Tongue (tissue), 2 donors: ENCODE results near the gene RBMS3. TPM values are rescaled to one million over a fixed set of nuclear protein-coding genes. Genes with fewer than 3 reads are reported as not detected.
"Not testable (repeated sequence)": the region's sequence is repeated elsewhere in the genome, so short reads cannot be mapped to it uniquely, and the experiment has no call there.

ENCODE experiments used
- DNase-seq: peaks from one replicate; pipeline ENCODE4 v3.0.0-alpha.2; 2015
- total RNA-seq: library from RNA; depleted of rRNA; stranded (reverse); fragments of >200 nt; gene quantifications from one replicate; pipeline ENCODE4 v1.2.3, GENCODE V29; 2014

Gene RBMS3
- total RNA-seq, result 81.1 TPM

GRCh38 chr3:29280404-29281093 lies at the start of gene RBMS3:
RBMS3 (plus strand) TSS chr3:29281071.
- DNase-seq, result peak; percentile 98

GRCh38 chr3:29233126-29233525 lies 47.7 kb upstream of the RBMS3 start:
- not testable (repeated sequence) for DNase-seq

- DNase-seq, result peak; percentile 16
Measured at GRCh38 chr3:29236146-29236840, 44.6 kb upstream of the RBMS3 start.

- DNase-seq, result no peak
Measured at GRCh38 chr3:29239376-29239775, 41.5 kb upstream of the RBMS3 start.

GRCh38 chr3:29240248-29240647 lies 40.6 kb upstream of the RBMS3 start:
- DNase-seq, result no peak

- DNase-seq, result no peak
Measured at GRCh38 chr3:29240887-29241286, 40.0 kb upstream of the RBMS3 start.

GRCh38 chr3:29241855-29242254 lies 39.0 kb upstream of the RBMS3 start:
- DNase-seq, result no peak

GRCh38 chr3:29242296-29242695 lies 38.6 kb upstream of the RBMS3 start:
- DNase-seq, result peak; percentile 50

- DNase-seq, result no peak
Measured at GRCh38 chr3:29245441-29245840, 35.4 kb upstream of the RBMS3 start.

- DNase-seq, result no peak
Measured at GRCh38 chr3:29247088-29247745, 33.7 kb upstream of the RBMS3 start.

- DNase-seq, result peak; percentile 15
Measured at GRCh38 chr3:29249829-29250345, 31.0 kb upstream of the RBMS3 start.

GRCh38 chr3:29255854-29256696 lies 24.8 kb upstream of the RBMS3 start:
- no peak for DNase-seq

- no peak for DNase-seq
Measured at GRCh38 chr3:29258161-29258560, 22.7 kb upstream of the RBMS3 start.

- DNase-seq, result no peak
Measured at GRCh38 chr3:29261119-29261518, 19.8 kb upstream of the RBMS3 start.

- no peak for DNase-seq
Measured at GRCh38 chr3:29263476-29263875, 17.4 kb upstream of the RBMS3 start.

GRCh38 chr3:29265509-29266072 lies 15.3 kb upstream of the RBMS3 start:
- no peak for DNase-seq

- DNase-seq, result peak; percentile 80
Measured at GRCh38 chr3:29267226-29267625, 13.6 kb upstream of the RBMS3 start.

- DNase-seq, result no peak
Measured at GRCh38 chr3:29268651-29269050, 12.2 kb upstream of the RBMS3 start.

GRCh38 chr3:29270752-29271151 lies 10.1 kb upstream of the RBMS3 start:
- no peak for DNase-seq

- no peak for DNase-seq
Measured at GRCh38 chr3:29271475-29271874, 9.4 kb upstream of the RBMS3 start.

GRCh38 chr3:29274667-29275066 lies 6.2 kb upstream of the RBMS3 start:
- DNase-seq, result no peak

- peak; percentile 69 for DNase-seq
Measured at GRCh38 chr3:29275309-29275708, 5.6 kb upstream of the RBMS3 start.
